GM18951 (cell line): ENCODE results near the gene CHCHD4.

Source experiments
- POLR2A ChIP-seq: IDR thresholded peaks from 4 replicates; pipeline ENCODE4 v1.6.1; 2011; ENCODE audit warnings: mild to moderate bottlenecking; ENCODE audit not compliant: insufficient read length, insufficient read depth; ENCODE audit errors: extremely low read depth
- in situ Hi-C: fragments of 300-500 bp; cut with MboI; formaldehyde crosslinking; loops from one replicate; pipeline ENCODE4 v1.12.0; 2022; ENCODE audit warnings: low sequenced_read_pairs, mixed read lengths, inconsistent platforms; ENCODE audit not compliant: unreplicated experiment

CHCHD4 gene

GRCh38 chr3:14137004-14137403 is 12.3 kb upstream of the CHCHD4 start:
- in situ Hi-C loops, result no loop called here

GRCh38 chr3:14135581-14135980 is 10.9 kb upstream of the CHCHD4 start:
- no peak for TF ChIP-seq POLR2A
- in situ Hi-C loops, result no loop called here

More at GRCh38 chr3:14137004-14137403, 12.3 kb upstream of the CHCHD4 start:
- no peak for TF ChIP-seq POLR2A

- no peak for TF ChIP-seq POLR2A
- in situ Hi-C loops, result no loop called here
Measured at GRCh38 chr3:14134291-14134690, 9.6 kb upstream of the CHCHD4 start.

- in situ Hi-C loops, result no loop called here
- no peak for TF ChIP-seq POLR2A
Measured at GRCh38 chr3:14133876-14134275, 9.2 kb upstream of the CHCHD4 start.

- in situ Hi-C loops, result no loop called here
- TF ChIP-seq POLR2A, result no peak
Measured at GRCh38 chr3:14133188-14133800, 8.6 kb upstream of the CHCHD4 start.

- TF ChIP-seq POLR2A, result no peak
- in situ Hi-C loops, result no loop called here
Measured at GRCh38 chr3:14132689-14133088, 8.0 kb upstream of the CHCHD4 start.

GRCh38 chr3:14132120-14132519 is 7.5 kb upstream of the CHCHD4 start:
- in situ Hi-C loops, result no loop called here

GRCh38 chr3:14131134-14131533 is 6.5 kb upstream of the CHCHD4 start:
- in situ Hi-C loops, result no loop called here
- no peak for TF ChIP-seq POLR2A

More at GRCh38 chr3:14132120-14132519, 7.5 kb upstream of the CHCHD4 start:
- TF ChIP-seq POLR2A, result no peak

- in situ Hi-C loops, result no loop called here
- no peak for TF ChIP-seq POLR2A
Measured at GRCh38 chr3:14130707-14131106, 6.0 kb upstream of the CHCHD4 start.

GRCh38 chr3:14130230-14130629 is 5.6 kb upstream of the CHCHD4 start:
- in situ Hi-C loops, result no loop called here
- TF ChIP-seq POLR2A, result no peak

GRCh38 chr3:14129296-14129695 is 4.6 kb upstream of the CHCHD4 start:
- TF ChIP-seq POLR2A, result no peak
- in situ Hi-C loops, result no loop called here

- TF ChIP-seq POLR2A, result no peak
- in situ Hi-C loops, result no loop called here
Measured at GRCh38 chr3:14128724-14129123, 4.1 kb upstream of the CHCHD4 start.

- TF ChIP-seq POLR2A, result no peak
Measured at GRCh38 chr3:14127516-14128161, 3.0 kb upstream of the CHCHD4 start.

GRCh38 chr3:14126887-14127505 is 2.3 kb upstream of the CHCHD4 start:
- no peak for TF ChIP-seq POLR2A
- in situ Hi-C loops, result no loop called here

More at GRCh38 chr3:14127516-14128161, 3.0 kb upstream of the CHCHD4 start:
- in situ Hi-C loops, result no loop called here
